Body of pancreas (tissue), 4 donors: ENCODE results near the gene GGT1. TPM values are rescaled to one million over a fixed set of nuclear protein-coding genes. Genes with fewer than 3 reads are reported as not detected.
"Not testable (repeated sequence)": the region's sequence is repeated elsewhere in the genome, so short reads cannot be mapped to it uniquely, and the experiment has no call there.

Experiments used
- ATAC-seq: fragments of 150-250 bp; one replicate; pipeline ENCODE4 v1.9.1; 2016
- DNase-seq, 4 donors: peaks; one replicate each; pipeline ENCODE4 v3.0.0-alpha.2; 2019
- H3K27ac ChIP-seq, 4 donors: fragments of 200-600 bp; sonication (generic); 1 replicate in 3 of 4; 2 replicates in 1 of 4; pipeline versions ENCODE4 v1.5.1 to v1.6.1; 2016 to 2019; ENCODE audit warnings: mild to moderate bottlenecking in 1 of 4, mixed read lengths in 1 of 4, moderate library complexity in 1 of 4
- H3K27me3 ChIP-seq, 2 donors: fragments of 200-600 bp; sonication (generic); one replicate each; pipeline ENCODE4 v1.6.0; 2016; ENCODE audit warnings: mild to moderate bottlenecking in 1 of 2
- H3K36me3 ChIP-seq, 2 donors: fragments of 200-600 bp; sonication (generic); replicated peaks in 1 of 2; 2 replicates each; pipeline ENCODE4 v1.5.1; 2016; ENCODE audit warnings: low read depth in 2 of 2; ENCODE audit not compliant: insufficient read depth in 1 of 2
- H3K4me1 ChIP-seq: fragments of 200-600 bp; sonication (generic); one replicate; pipeline ENCODE4 v1.6.0; 2016
- H3K4me3 ChIP-seq, 2 donors: fragments of 200-600 bp; sonication (generic); 1 replicate in 1 of 2; 2 replicates in 1 of 2; pipeline ENCODE4 v1.5.1; 2016 to 2019
- H3K9me3 ChIP-seq, 3 donors: fragments of 200-600 bp; sonication (generic); 1 replicate in 2 of 3; 2 replicates in 1 of 3; pipeline ENCODE4 v1.5.1; 2016
- CTCF ChIP-seq, 7 experiments: fragments of 450-650 bp in 4 of 7; fragments of 200-600 bp in 3 of 7; sonication (generic) in 3 of 7; IDR thresholded peaks; one replicate each; pipeline ENCODE4 v1.5.1; 2016 to 2019; ENCODE audit warnings: antibody characterized with exemption in 7 of 7
- WGBS, 2 donors: methylation state at CpG; one replicate each; pipeline ENCODE4 v1.1.5; 2017; 5-methylcytosine and 5-hydroxymethylcytosine counted together
- intact Hi-C: fragments of 100-400 bp; cut with DNase I; formaldehyde crosslinking; loops from one replicate; pipeline ENCODE4 v1.15.1; 2023
- total RNA-seq, 2 donors: library from RNA; depleted of rRNA; stranded (reverse); fragments of >200 nt; gene quantifications; one replicate each; pipeline ENCODE4 v1.1.0, GENCODE V29; 2016

The GGT1 gene
- total RNA-seq, 2 donors from 2014 or later, result 45.4 to 58.7 TPM

- H3K9me3 ChIP-seq, H3K4me3 ChIP-seq, DNase-seq, H3K27me3 ChIP-seq, H3K27ac ChIP-seq, H3K36me3 ChIP-seq, H3K4me1 ChIP-seq, intact Hi-C loops, ATAC-seq: not testable (repeated sequence)
- WGBS, 2 donors, result 70 to 100% methylated on average over 1 to 4 of the region's 21 CpGs
Measured at GRCh38 chr22:24645408-24646399, 42.7 kb downstream of the GGT1 start.

GRCh38 chr22:24646756-24647155, 43.8 kb downstream of the GGT1 start:
- H3K27ac ChIP-seq, DNase-seq, H3K36me3 ChIP-seq, H3K4me3 ChIP-seq, ATAC-seq, H3K27me3 ChIP-seq, H3K9me3 ChIP-seq, H3K4me1 ChIP-seq, intact Hi-C loops: not testable (repeated sequence)
- 95% methylated on average over 16 of the region's 19 CpGs; no CpG with 5 or more reads in 1 of the 2 donors for WGBS, 2 donors

DNA sequence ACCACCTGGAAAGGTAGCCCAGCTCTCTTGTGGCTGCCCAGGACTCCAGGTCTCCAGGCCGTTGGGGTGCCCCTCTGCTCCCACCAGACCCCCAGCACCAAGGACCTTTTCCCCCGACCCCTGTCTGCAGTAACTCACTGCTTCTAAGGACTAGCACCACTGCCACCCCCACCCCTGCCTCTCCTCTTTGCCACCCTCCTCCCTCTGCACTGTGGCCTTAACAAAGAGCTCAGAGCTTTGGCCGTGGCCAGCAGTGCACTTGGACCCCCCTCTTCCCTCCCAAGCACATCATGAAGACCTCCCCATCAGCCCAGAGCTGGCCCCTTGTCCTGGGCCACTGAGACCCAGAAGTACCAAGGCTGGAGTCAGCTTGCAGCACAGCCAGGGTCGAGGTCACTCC, 46.4 kb downstream of the GGT1 start:
- intact Hi-C loops, H3K4me1 ChIP-seq, H3K36me3 ChIP-seq, H3K4me3 ChIP-seq, ATAC-seq, DNase-seq, H3K27ac ChIP-seq, H3K9me3 ChIP-seq, H3K27me3 ChIP-seq: not testable (repeated sequence)
- WGBS, 2 donors, result 62 to 86% methylated on average over 1 to 2 of the region's 4 CpGs

DNA sequence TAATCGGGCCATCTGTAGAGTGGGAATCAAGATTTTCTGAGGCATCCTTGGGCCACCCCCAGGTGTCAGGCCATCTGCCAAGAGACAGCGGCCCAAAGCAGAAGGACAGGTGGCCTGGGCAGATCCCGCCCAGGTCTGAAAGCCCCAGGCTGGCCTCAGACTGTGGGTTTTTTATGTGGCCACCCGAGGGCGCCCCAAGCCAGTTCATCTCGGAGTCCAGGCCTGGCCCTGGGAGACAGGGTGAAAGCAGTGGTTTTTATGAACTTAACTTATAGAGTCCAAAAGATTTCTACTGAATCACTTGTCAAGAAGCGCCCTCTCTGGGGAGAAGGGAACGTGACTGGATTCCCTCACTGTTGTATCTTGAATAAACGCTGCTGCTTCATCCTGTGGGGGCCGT, 47.9 kb downstream of the GGT1 start:
- peak; percentile 46 to 78 (median 68) for DNase-seq
- WGBS, 2 donors, result no CpG with 5 or more reads among the region's 10 CpGs
- intact Hi-C loops, result not testable (repeated sequence)

DNA sequence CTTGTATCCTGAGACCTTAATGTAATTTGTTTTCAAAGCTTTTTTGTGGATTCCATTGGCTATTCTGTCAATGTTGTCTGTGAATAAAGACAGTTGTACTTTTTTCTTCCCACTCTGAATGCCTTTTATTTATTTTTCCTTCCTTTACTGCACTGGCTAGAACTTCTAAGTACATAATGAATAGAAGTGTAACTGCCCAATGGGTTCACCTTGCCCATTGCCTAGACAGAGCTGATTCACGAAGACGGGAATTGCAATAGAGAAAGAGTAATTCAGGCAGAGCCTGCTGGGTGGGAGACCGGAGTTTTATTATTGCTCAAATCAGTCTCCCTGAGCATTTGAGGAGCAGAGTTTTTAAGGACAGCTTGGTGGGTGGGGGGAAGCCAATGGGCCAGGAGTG, 62.4 kb downstream of the GGT1 start:
- 76 to 97% methylated on average over 3 of the region's 3 CpGs for WGBS, 2 donors
- H3K27ac ChIP-seq, H3K9me3 ChIP-seq, DNase-seq, intact Hi-C loops, H3K4me1 ChIP-seq, H3K36me3 ChIP-seq, ATAC-seq, H3K4me3 ChIP-seq, H3K27me3 ChIP-seq: not testable (repeated sequence)

More for the DNA sequence above, 47.9 kb downstream of the GGT1 start:
- H3K27ac ChIP-seq, H3K4me1 ChIP-seq, H3K27me3 ChIP-seq, H3K9me3 ChIP-seq, H3K4me3 ChIP-seq, ATAC-seq, H3K36me3 ChIP-seq: not testable (repeated sequence)
- TF ChIP-seq CTCF (IDR thresholded peaks at IDR 0.05), result peak in 1 of 7 experiments; percentile 8

DNA sequence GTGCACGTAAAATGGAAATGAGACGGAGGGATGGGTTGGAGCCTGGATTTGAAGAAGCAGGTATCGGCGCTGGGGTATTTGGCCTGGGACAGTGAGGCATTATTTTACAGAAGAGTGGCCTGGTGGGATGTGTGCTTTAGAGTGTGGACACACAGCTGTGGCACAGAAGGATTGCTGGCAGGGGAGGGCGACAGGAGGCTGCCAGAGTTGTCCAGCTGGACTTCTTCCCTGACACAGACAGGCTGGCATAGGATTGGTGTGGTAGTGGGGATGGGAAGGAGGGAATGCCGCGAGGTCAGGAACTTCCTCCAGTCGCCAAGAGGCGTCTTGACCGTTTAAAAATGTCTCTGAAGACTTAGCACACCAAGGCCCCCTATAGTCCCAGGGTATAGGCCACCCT, 64.9 kb downstream of the GGT1 start:
- ATAC-seq, result peak; percentile 35
- WGBS, 2 donors, result 75 to 93% methylated on average over 4 to 8 of the region's 10 CpGs
- H3K27ac ChIP-seq, H3K27me3 ChIP-seq, H3K4me3 ChIP-seq, H3K4me1 ChIP-seq, H3K9me3 ChIP-seq, H3K36me3 ChIP-seq, DNase-seq, intact Hi-C loops: not testable (repeated sequence)

DNA sequence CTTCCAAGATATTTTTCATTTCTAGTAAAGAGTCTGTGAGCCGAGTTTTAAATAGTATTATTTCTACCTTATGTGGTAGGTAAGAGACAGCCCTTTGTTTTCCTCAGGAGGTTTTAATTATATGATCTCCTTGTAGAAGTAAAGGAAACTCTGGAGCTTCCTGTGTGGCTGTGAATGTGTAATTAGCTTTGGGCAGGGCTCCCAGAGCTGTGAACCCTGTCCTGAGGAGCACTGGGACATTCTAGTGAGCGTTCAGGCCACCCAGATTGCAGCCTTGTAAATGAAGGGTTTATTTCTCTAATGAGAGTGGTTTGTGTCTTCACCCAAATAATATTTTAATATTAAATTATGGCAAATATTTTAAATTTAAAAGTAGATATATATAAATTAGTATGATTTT, 69.5 kb downstream of the GGT1 start:
- ATAC-seq, H3K27me3 ChIP-seq, H3K27ac ChIP-seq, H3K4me3 ChIP-seq, H3K4me1 ChIP-seq, DNase-seq, intact Hi-C loops, H3K36me3 ChIP-seq, H3K9me3 ChIP-seq: not testable (repeated sequence)
- WGBS, 2 donors, result 55 to 89% methylated on average over 1 of the region's 2 CpGs

Other genes starting within 250 kb of the GGT1 start
- 10 to 100 TPM in 1 of 2 donors, 1 to 10 TPM in 1; 2.1 to 19.4 TPM for gene ADORA2A, start 175.6 kb upstream of the GGT1 start, total RNA-seq
- gene UPB1, start 107.9 kb upstream of the GGT1 start, total RNA-seq, result under 1 TPM in 1 of 2 donors, not detected in 1; 0.52 TPM
- 10 to 100 TPM; 44.4 to 58.7 TPM for gene GUCD1, start 48.1 kb upstream of the GGT1 start, total RNA-seq
- gene SNRPD3, start 47.2 kb upstream of the GGT1 start, total RNA-seq, result 10 to 100 TPM; 30.4 to 65.6 TPM
- gene LRRC75B, start 10.1 kb upstream of the GGT1 start, total RNA-seq, result 10 to 100 TPM; 20.8 to 33.9 TPM
- gene PIWIL3, start 171.5 kb downstream of the GGT1 start, total RNA-seq, result not detected
- 1 to 10 TPM; 3.6 to 4.6 TPM for gene SGSM1, start 203.0 kb downstream of the GGT1 start, total RNA-seq